Fibroblast of villous mesenchyme (primary cell): ENCODE measurements around the gene CFAP74. TPM values are rescaled to one million over a fixed set of nuclear protein-coding genes. Genes with fewer than 3 reads are reported as not detected.

ENCODE experiments used
- DNase-seq: peaks from one replicate; pipeline ENCODE4 v3.0.0-alpha.2; 2010; ENCODE audit warnings: low read depth
- H3K4me3 ChIP-seq: 2 replicates; pipeline ENCODE4 v1.5.1; 2011; ENCODE audit warnings: low read depth, mild to moderate bottlenecking, low read length
- CTCF ChIP-seq: IDR thresholded peaks from 2 replicates; pipeline ENCODE4 v1.5.1; 2012; ENCODE audit warnings: low read depth, mild to moderate bottlenecking, low read length; ENCODE audit not compliant: insufficient read depth
- total RNA-seq: library from RNA; depleted of rRNA; stranded (reverse); fragments of >200 nt; gene quantifications from 2 replicates; pipeline ENCODE4 v1.2.3, GENCODE V29; 2012

The CFAP74 gene
- total RNA-seq, 1 donor, result not detected

- DNase-seq, result no peak
- no peak overlapping the region for H3K4me3 ChIP-seq
- TF ChIP-seq CTCF, result no peak
These were observed 87.4 kb downstream of the CFAP74 start for GRCh38 chr1:1915911-1916840.

GRCh38 chr1:1914971-1915692 lies 88.5 kb downstream of the CFAP74 start, which contains the start of gene CALML6:
Gene CALML6 (plus strand): TSS chr1:1915260. CDS start chr1:1915281, 21 bp downstream.
- H3K4me3 ChIP-seq, result no peak within 1 kb of the TSS
- no peak for DNase-seq
- no peak for TF ChIP-seq CTCF

GRCh38 chr1:1914101-1914970 lies 89.2 kb downstream of the CFAP74 start:
- TF ChIP-seq CTCF, result no peak
- no peak for DNase-seq

GRCh38 chr1:1911350-1912041 lies 92.1 kb downstream of the CFAP74 start:
- no peak for DNase-seq
- TF ChIP-seq CTCF, result no peak
- H3K4me3 ChIP-seq, result no peak overlapping the region

More at GRCh38 chr1:1914101-1914970, 89.2 kb downstream of the CFAP74 start:
- no peak overlapping the region for H3K4me3 ChIP-seq

GRCh38 chr1:1910651-1911331 lies 92.8 kb downstream of the CFAP74 start:
- TF ChIP-seq CTCF, result no peak
- no peak overlapping the region for H3K4me3 ChIP-seq

More at GRCh38 chr1:1910651-1911331, 92.8 kb downstream of the CFAP74 start:
- no peak for DNase-seq
